Glutamatergic neuron (in vitro differentiated cells): ENCODE measurements around the gene SZT2. TPM values are rescaled to one million over a fixed set of nuclear protein-coding genes. Genes with fewer than 3 reads are reported as not detected.
A peak's percentile ranks its signal among the peaks of the same experiment; 100 is the strongest.

Source experiments
- DNase-seq: peaks from one replicate; pipeline ENCODE4 v3.0.0; 2022
- H3K27ac Mint-ChIP-seq: one replicate; pipeline ENCODE4 v1.8.0; 2020; ENCODE audit warnings: mild to moderate bottlenecking, mixed read lengths, inconsistent platforms; ENCODE audit not compliant: unreplicated experiment
- H3K27me3 Mint-ChIP-seq: one replicate; pipeline ENCODE4 v1.8.0; 2020; ENCODE audit warnings: mild to moderate bottlenecking, moderate library complexity, mixed read lengths, inconsistent platforms; ENCODE audit not compliant: unreplicated experiment
- H3K36me3 Mint-ChIP-seq: one replicate; pipeline ENCODE4 v1.8.0; 2020; ENCODE audit warnings: mild to moderate bottlenecking, mixed read lengths, inconsistent platforms; ENCODE audit not compliant: unreplicated experiment
- H3K4me1 Mint-ChIP-seq: one replicate; pipeline ENCODE4 v1.8.0; 2020; ENCODE audit warnings: mild to moderate bottlenecking, low read depth, mixed read lengths, inconsistent platforms; ENCODE audit not compliant: unreplicated experiment
- H3K4me3 Mint-ChIP-seq: one replicate; pipeline ENCODE4 v1.8.0; 2020; ENCODE audit warnings: mild to moderate bottlenecking, mixed read lengths, inconsistent platforms; ENCODE audit not compliant: unreplicated experiment
- H3K9me3 Mint-ChIP-seq: one replicate; pipeline ENCODE4 v1.8.0; 2020; ENCODE audit warnings: mild to moderate bottlenecking, moderate library complexity, mixed read lengths, inconsistent platforms; ENCODE audit not compliant: unreplicated experiment
- total RNA-seq: library from RNA; stranded (reverse); fragmentation: NEBNext Ultra II Directional; extraction: Animal tissue kit (Norgen Biotek cat#: 25700); gene quantifications from one replicate; pipeline ENCODE4 v1.2.1, GENCODE V29; 2021; ENCODE audit not compliant: unreplicated experiment
- TF ChIP-seq, protein P1 (sequence below): fragments of 200-600 bp; sonication (generic); IDR thresholded peaks from one replicate; pipeline ENCODE4 v1.5.0; 2021; ENCODE audit not compliant: partially characterized antibody, unreplicated experiment

SZT2 gene
- total RNA-seq, 1 donor from 2014 or later: 85.3 TPM

DNA sequence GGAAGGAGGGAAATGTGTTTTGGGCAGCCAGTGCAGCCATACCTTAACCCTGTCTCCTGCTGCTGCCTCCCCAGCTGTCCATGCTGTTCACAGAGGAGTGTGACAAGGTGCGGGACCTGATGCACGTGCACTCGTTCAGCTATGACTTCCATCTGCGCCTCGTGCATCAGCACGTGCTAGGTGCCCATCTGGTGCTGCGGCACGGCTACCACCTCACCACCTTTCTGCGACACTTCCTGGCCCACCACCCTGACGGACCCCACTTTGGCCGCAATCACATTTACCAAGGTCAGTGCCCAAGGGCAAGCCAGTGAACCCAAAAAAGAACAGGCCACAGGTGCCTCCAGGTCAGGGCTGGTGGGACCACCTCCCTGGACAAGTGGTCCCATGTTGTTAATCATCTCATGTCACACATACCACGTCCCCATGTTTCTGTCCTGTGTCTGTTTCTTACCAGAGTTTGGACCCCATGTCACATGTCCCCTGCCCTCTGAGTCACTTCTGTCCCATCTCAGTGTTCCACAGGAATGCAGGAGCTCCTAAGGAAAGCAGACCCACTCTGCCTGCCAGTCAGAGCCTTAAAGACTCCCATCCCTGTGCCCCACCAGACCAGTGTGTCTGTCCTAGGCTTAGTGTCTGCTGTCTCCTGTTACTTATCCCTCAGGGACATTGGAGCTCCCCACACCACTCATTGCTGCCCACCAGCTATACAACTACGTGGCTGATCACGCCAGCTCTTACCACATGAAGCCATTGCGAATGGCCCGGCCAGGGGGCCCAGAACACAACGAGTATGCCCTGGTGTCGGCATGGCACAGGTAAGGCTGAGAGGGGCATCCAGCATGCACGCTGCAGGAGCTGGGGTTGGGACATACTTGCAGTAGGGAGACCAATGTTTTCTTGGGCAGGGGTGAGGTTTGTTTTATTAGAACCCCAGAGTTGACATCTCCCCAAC is 57.5 kb downstream of the SZT2 start:
- Mint-ChIP-seq H3K36me3 (peaks cover 19% of the 10 kb centered on the region), H3K9me3 (peaks cover 6% of the 10 kb centered on the region), H3K27me3 (peaks cover 12% of the 10 kb centered on the region), H3K4me1 (peaks cover 2% of the 10 kb centered on the region), H3K27ac (peak overlapping the region; percentile 20), H3K4me3 (no peak overlapping the region)
- TF ChIP-seq, protein P1, sequence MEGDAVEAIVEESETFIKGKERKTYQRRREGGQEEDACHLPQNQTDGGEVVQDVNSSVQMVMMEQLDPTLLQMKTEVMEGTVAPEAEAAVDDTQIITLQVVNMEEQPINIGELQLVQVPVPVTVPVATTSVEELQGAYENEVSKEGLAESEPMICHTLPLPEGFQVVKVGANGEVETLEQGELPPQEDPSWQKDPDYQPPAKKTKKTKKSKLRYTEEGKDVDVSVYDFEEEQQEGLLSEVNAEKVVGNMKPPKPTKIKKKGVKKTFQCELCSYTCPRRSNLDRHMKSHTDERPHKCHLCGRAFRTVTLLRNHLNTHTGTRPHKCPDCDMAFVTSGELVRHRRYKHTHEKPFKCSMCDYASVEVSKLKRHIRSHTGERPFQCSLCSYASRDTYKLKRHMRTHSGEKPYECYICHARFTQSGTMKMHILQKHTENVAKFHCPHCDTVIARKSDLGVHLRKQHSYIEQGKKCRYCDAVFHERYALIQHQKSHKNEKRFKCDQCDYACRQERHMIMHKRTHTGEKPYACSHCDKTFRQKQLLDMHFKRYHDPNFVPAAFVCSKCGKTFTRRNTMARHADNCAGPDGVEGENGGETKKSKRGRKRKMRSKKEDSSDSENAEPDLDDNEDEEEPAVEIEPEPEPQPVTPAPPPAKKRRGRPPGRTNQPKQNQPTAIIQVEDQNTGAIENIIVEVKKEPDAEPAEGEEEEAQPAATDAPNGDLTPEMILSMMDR: no peak
- DNase-seq: peak; percentile 2

DNA sequence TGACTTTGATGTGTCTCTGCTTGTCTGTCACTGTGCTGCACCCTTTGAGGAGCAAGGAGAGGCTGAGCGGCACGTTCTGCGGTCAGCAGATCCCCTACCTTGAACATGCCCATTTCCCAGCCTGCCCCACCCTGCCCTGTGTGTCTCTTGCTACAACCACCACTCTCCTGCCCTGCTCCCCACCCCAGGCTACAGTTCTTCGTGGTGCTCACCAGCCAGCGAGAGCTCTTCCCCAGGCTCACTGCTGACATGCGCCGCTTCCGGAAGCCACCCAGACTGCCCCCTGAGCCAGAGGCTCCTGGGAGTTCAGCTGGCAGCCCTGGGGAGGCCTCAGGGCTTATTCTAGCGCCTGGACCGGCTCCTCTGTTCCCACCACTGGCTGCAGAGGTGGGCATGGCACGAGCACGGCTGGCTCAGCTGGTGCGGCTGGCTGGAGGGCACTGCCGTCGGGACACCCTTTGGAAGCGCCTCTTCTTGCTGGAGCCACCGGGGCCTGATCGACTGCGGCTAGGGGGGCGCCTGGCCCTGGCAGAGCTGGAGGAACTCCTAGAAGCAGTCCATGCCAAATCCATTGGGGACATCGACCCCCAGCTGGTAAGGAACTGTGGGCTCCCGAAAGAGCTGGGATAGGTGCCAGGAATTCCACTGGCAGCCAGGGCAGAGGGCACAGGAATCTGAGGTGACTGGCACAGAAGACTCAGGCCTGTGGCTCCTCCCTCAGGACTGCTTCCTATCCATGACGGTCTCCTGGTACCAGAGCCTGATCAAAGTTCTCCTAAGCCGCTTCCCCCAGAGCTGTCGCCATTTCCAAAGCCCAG is 58.4 kb downstream of the SZT2 start:
- Mint-ChIP-seq H3K9me3 (peaks cover 12% of the 10 kb centered on the region), H3K36me3 (peaks cover 19% of the 10 kb centered on the region)

DNA sequence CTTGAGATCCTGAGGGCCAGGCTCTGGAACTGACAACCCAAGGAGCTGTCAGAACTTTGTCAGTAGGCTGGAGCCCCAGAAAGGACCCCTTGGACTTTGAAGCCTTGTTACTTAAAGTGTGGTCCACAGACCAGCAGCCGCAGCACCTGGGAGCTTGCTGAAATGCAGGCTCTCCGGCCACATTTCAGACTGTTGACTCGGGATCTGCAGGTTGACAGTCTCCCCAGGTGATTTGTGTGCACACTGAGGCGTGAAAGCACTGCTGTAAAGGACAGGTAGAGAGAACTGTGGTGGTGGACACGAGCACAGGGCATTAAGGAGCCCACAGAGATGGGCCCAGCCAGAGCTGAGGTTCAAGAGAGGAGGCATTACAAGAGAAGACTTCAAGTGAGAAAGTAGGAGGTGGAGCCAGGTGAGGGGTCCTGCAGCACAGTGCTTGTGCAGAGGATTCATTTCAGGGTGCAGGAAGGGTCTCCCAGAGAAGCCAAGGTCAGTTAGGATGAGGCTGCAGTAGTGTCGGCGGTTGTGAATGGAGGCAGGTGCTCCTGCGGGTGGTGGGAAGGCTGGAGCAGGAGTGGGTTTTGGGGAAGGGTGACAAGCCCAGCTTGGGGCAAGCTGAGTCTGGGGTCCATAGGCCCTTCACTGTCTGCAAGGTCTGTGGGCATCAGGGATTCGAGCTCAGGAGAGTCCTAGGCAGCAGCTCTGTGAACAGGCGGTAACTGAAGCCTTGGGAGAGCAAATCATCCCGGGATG is 59.4 kb downstream of the SZT2 start:
- H3K27me3 Mint-ChIP-seq: peaks cover 18% of the 10 kb centered on the region
- peaks cover 19% of the 10 kb centered on the region for H3K36me3 Mint-ChIP-seq
- H3K9me3 Mint-ChIP-seq: peaks cover 16% of the 10 kb centered on the region
- TF ChIP-seq, protein P1: no peak
- peaks cover 7% of the 10 kb centered on the region for H3K4me1 Mint-ChIP-seq
- H3K4me3 Mint-ChIP-seq: peak overlapping the region; percentile 12
- H3K27ac Mint-ChIP-seq: no peak overlapping the region
- peak; percentile 1 for DNase-seq

More for the DNA sequence above, 58.4 kb downstream of the SZT2 start:
- peaks cover 6% of the 10 kb centered on the region for H3K4me1 Mint-ChIP-seq
- peak; percentile 2 for DNase-seq
- TF ChIP-seq, protein P1: no peak
- no peak overlapping the region for H3K27ac Mint-ChIP-seq
- H3K4me3 Mint-ChIP-seq: no peak overlapping the region
- peaks cover 18% of the 10 kb centered on the region for H3K27me3 Mint-ChIP-seq

DNA sequence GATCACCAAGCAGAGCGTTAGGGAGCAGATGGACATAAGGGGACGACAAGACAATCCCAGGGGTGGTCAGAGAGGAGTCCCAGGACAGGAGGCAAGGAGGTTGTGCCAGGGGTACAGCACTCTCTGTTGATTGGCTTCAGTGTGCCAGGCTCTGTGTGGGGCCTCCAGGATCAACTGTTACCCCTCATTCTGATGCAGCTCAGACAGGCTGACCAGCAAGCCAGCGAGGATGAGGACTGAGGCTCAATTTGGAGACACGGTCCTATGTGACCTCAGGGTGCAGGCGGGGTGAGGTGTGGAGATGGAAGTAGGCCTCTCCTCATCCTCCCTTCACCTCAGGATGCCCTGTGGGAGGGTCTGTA is 60.0 kb downstream of the SZT2 start:
- Mint-ChIP-seq H3K4me1 (peaks cover 13% of the 10 kb centered on the region), H3K27me3 (peaks cover 18% of the 10 kb centered on the region), H3K36me3 (peaks cover 19% of the 10 kb centered on the region), H3K4me3 (no peak overlapping the region), H3K27ac (no peak overlapping the region), H3K9me3 (peaks cover 20% of the 10 kb centered on the region)
- DNase-seq: no peak
- TF ChIP-seq, protein P1: no peak
